ENCODE data around the gene EFNA1. TPM values are rescaled to one million over a fixed set of nuclear protein-coding genes. Genes with fewer than 3 reads are reported as not detected.

Gene EFNA1
- total and polyA plus RNA-seq, 2 of the 13 experiments (the other 11 are each of a cell fraction or from before 2014, with no cell fraction given): 81.8 to 874 TPM

GRCh38 chr1:155172732-155173477, 45.2 kb downstream of the EFNA1 start, which contains the start of gene KRTCAP2 (continued):
- TF ChIP-seq, protein P1, sequence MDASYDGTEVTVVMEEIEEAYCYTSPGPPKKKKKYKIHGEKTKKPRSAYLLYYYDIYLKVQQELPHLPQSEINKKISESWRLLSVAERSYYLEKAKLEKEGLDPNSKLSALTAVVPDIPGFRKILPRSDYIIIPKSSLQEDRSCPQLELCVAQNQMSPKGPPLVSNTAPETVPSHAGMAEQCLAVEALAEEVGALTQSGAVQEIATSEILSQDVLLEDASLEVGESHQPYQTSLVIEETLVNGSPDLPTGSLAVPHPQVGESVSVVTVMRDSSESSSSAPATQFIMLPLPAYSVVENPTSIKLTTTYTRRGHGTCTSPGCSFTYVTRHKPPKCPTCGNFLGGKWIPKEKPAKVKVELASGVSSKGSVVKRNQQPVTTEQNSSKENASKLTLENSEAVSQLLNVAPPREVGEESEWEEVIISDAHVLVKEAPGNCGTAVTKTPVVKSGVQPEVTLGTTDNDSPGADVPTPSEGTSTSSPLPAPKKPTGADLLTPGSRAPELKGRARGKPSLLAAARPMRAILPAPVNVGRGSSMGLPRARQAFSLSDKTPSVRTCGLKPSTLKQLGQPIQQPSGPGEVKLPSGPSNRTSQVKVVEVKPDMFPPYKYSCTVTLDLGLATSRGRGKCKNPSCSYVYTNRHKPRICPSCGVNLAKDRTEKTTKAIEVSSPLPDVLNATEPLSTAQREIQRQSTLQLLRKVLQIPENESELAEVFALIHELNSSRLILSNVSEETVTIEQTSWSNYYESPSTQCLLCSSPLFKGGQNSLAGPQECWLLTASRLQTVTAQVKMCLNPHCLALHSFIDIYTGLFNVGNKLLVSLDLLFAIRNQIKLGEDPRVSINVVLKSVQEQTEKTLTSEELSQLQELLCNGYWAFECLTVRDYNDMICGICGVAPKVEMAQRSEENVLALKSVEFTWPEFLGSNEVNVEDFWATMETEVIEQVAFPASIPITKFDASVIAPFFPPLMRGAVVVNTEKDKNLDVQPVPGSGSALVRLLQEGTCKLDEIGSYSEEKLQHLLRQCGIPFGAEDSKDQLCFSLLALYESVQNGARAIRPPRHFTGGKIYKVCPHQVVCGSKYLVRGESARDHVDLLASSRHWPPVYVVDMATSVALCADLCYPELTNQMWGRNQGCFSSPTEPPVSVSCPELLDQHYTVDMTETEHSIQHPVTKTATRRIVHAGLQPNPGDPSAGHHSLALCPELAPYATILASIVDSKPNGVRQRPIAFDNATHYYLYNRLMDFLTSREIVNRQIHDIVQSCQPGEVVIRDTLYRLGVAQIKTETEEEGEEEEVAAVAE (CRISPR knock-in tag; IDR thresholded peaks at IDR 0.05; ENCODE audit: borderline replicate concordance): peak; percentile 83; the same call in 1 of the 2 replicates
- TF ChIP-seq ZNF367 (CRISPR knock-in tag; IDR thresholded peaks at IDR 0.05; ENCODE audit: borderline replicate concordance) (no peak), ZNF318 (CRISPR knock-in tag; IDR thresholded peaks at IDR 0.05) (no peak), ZNF546 (CRISPR knock-in tag; conservative IDR thresholded peaks at IDR 0.05) (0 out of 2 replicates have a peak, but pooled peaks have one; percentile 32)
- TF ChIP-seq, protein P2, sequence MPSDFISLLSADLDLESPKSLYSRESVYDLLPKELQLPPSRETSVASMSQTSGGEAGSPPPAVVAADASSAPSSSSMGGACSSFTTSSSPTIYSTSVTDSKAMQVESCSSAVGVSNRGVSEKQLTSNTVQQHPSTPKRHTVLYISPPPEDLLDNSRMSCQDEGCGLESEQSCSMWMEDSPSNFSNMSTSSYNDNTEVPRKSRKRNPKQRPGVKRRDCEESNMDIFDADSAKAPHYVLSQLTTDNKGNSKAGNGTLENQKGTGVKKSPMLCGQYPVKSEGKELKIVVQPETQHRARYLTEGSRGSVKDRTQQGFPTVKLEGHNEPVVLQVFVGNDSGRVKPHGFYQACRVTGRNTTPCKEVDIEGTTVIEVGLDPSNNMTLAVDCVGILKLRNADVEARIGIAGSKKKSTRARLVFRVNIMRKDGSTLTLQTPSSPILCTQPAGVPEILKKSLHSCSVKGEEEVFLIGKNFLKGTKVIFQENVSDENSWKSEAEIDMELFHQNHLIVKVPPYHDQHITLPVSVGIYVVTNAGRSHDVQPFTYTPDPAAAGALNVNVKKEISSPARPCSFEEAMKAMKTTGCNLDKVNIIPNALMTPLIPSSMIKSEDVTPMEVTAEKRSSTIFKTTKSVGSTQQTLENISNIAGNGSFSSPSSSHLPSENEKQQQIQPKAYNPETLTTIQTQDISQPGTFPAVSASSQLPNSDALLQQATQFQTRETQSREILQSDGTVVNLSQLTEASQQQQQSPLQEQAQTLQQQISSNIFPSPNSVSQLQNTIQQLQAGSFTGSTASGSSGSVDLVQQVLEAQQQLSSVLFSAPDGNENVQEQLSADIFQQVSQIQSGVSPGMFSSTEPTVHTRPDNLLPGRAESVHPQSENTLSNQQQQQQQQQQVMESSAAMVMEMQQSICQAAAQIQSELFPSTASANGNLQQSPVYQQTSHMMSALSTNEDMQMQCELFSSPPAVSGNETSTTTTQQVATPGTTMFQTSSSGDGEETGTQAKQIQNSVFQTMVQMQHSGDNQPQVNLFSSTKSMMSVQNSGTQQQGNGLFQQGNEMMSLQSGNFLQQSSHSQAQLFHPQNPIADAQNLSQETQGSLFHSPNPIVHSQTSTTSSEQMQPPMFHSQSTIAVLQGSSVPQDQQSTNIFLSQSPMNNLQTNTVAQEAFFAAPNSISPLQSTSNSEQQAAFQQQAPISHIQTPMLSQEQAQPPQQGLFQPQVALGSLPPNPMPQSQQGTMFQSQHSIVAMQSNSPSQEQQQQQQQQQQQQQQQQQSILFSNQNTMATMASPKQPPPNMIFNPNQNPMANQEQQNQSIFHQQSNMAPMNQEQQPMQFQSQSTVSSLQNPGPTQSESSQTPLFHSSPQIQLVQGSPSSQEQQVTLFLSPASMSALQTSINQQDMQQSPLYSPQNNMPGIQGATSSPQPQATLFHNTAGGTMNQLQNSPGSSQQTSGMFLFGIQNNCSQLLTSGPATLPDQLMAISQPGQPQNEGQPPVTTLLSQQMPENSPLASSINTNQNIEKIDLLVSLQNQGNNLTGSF (CRISPR knock-in tag; IDR thresholded peaks at IDR 0.05): no peak
- TF ChIP-seq, protein P3, sequence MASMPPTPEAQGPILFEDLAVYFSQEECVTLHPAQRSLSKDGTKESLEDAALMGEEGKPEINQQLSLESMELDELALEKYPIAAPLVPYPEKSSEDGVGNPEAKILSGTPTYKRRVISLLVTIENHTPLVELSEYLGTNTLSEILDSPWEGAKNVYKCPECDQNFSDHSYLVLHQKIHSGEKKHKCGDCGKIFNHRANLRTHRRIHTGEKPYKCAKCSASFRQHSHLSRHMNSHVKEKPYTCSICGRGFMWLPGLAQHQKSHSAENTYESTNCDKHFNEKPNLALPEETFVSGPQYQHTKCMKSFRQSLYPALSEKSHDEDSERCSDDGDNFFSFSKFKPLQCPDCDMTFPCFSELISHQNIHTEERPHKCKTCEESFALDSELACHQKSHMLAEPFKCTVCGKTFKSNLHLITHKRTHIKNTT (CRISPR knock-in tag; IDR thresholded peaks at IDR 0.05): no peak

Data from HepG2 (cell line).